Transverse colon (tissue), 4 donors: ENCODE data around the gene SIL1. TPM values are rescaled to one million over a fixed set of nuclear protein-coding genes. Genes with fewer than 3 reads are reported as not detected.

ENCODE experiments used
- DNase-seq: peaks from one replicate; pipeline ENCODE4 v3.0.0-alpha.2; 2019
- H3K27ac ChIP-seq, 4 donors: fragments of 200-600 bp; sonication (generic); 2 replicates each; pipeline ENCODE4 v1.5.1; 2016 to 2018; ENCODE audit warnings: inconsistent platforms in 4 of 4
- H3K27me3 ChIP-seq: fragments of 200-600 bp; sonication (generic); 2 replicates; pipeline ENCODE4 v1.5.1; 2017; ENCODE audit warnings: inconsistent platforms
- H3K36me3 ChIP-seq, 4 donors: fragments of 200-600 bp; sonication (generic); 2 replicates each; pipeline ENCODE4 v1.5.1; 2017 to 2019; ENCODE audit warnings: inconsistent platforms in 4 of 4
- H3K4me1 ChIP-seq, 4 donors: fragments of 200-600 bp; sonication (generic); 2 replicates each; pipeline ENCODE4 v1.5.1; 2017 to 2020; ENCODE audit warnings: inconsistent platforms in 4 of 4
- H3K4me3 ChIP-seq, 4 donors: fragments of 200-600 bp; sonication (generic); 1 replicate in 1 of 4; 2 replicates in 3 of 4; pipeline versions ENCODE4 v1.5.1 to v1.6.1; 2017 to 2019; ENCODE audit warnings: inconsistent platforms in 4 of 4
- H3K9me3 ChIP-seq, 2 donors: fragments of 200-600 bp; sonication (generic); 2 replicates each; pipeline ENCODE4 v1.5.1; 2017 to 2019; ENCODE audit warnings: inconsistent platforms in 2 of 2
- EP300 ChIP-seq: sonication (generic); formaldehyde crosslinking; IDR thresholded peaks from one replicate; pipeline ENCODE4 v1.6.1; 2017; ENCODE audit warnings: antibody characterized with exemption, low read depth
- POLR2A ChIP-seq: fragments of 450-650 bp; IDR thresholded peaks from one replicate; pipeline ENCODE4 v1.6.1; 2016; ENCODE audit warnings: antibody characterized with exemption, mild to moderate bottlenecking, moderate library complexity
- POLR2AphosphoS5 ChIP-seq, 3 donors: sonication (generic); formaldehyde crosslinking; IDR thresholded peaks; one replicate each; pipeline ENCODE4 v1.6.1; 2016; ENCODE audit warnings: antibody characterized with exemption in 3 of 3
- WGBS, 2 donors: methylation state at CpG; one replicate each; pipeline ENCODE4 v1.1.5; 2018; ENCODE audit warnings: low coverage in 1 of 2; 5-methylcytosine and 5-hydroxymethylcytosine counted together
- in situ Hi-C, 4 donors: fragments of 200-750 bp; cut with MboI; loops; one replicate each; pipeline versions ENCODE4 v1.15.0 to v1.15.1; 2017; ENCODE audit warnings: low sequenced_read_pairs in 3 of 4, low pct_ligation_motif_present in 1 of 4, low pct_unique_long_range_greater_than_20kb in 1 of 4
- intact Hi-C: fragments of 100-400 bp; cut with DNase I; formaldehyde crosslinking; loops from one replicate; pipeline ENCODE4 v1.15.1; 2023; ENCODE audit warnings: low total_unique reads
- total RNA-seq, 4 donors: library from RNA; depleted of rRNA; stranded (reverse); fragments of >200 nt; gene quantifications; one replicate each; pipeline ENCODE4 v1.1.0, GENCODE V29; 2016
- TF ChIP-seq, protein P1 (sequence below), 5 experiments: fragments of 200-600 bp in 3 of 5; fragments of 450-650 bp in 2 of 5; sonication (generic) in 3 of 5; IDR thresholded peaks; 1 replicate in 2 of 5; 2 replicates in 3 of 5; pipeline ENCODE4 v1.5.1; 2016 to 2017; ENCODE audit warnings: antibody characterized with exemption in 5 of 5, inconsistent platforms in 3 of 5, mild to moderate bottlenecking in 2 of 5, moderate library complexity in 1 of 5

The SIL1 gene
- total RNA-seq, 4 donors from 2014 or later: 11.1 to 38.1 (median 29.0) TPM

DNA sequence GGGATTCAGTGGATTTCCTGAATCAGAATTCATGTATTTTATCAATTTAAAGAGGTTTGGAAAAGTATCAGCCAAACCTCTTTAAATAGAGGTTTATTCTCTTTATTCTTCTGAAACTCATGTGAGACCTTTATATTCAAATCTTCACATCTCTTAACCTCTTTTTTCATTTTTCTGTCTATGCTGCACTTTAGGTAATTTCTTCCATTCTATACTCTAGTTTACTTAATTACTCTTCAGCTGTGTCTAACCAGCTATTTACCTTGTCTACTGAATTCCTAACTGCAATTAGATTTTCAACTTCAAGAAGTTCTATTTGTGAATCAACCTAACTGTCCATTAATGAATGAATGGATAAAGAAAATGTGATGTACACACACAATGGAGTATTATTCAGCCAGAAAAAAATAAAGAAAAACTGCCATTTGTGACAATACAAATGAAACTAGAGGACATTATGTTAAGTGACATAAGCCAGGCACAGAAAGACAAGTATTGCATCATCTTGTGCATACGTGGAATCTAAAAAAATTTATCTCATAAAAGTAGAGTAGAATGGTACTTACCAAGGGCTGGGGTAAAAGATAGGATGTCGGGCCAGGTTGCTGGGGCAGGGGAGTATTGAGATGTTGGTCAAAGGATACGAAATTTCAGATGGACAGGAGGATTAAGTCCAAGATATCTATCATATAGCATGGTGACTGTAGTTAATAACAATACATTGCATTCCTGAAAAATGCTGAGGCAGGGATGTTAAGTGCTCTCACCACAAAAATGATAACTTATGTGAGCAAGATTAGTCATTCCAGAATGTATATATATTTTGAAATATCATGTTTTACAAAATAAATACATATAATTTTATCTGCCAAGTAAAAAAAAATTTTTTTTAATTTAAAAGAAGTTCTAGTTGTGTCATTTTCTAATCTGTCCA, 193.5 kb downstream of the SIL1 start:
- intact Hi-C loops (no loop called here), in situ Hi-C loops (no loop called here)
- Histone ChIP-seq H3K27me3 (no peaks in the 10 kb centered on the region), H3K4me3 (no peak overlapping the region), H3K9me3 (no peaks in the 10 kb centered on the region), H3K36me3 (no peaks in the 10 kb centered on the region), H3K27ac (no peak overlapping the region), H3K4me1 (no peaks in the 10 kb centered on the region)
- no peak for TF ChIP-seq POLR2A
- TF ChIP-seq, protein P1, sequence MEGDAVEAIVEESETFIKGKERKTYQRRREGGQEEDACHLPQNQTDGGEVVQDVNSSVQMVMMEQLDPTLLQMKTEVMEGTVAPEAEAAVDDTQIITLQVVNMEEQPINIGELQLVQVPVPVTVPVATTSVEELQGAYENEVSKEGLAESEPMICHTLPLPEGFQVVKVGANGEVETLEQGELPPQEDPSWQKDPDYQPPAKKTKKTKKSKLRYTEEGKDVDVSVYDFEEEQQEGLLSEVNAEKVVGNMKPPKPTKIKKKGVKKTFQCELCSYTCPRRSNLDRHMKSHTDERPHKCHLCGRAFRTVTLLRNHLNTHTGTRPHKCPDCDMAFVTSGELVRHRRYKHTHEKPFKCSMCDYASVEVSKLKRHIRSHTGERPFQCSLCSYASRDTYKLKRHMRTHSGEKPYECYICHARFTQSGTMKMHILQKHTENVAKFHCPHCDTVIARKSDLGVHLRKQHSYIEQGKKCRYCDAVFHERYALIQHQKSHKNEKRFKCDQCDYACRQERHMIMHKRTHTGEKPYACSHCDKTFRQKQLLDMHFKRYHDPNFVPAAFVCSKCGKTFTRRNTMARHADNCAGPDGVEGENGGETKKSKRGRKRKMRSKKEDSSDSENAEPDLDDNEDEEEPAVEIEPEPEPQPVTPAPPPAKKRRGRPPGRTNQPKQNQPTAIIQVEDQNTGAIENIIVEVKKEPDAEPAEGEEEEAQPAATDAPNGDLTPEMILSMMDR (IDR thresholded peaks at IDR 0.05): no peak
- WGBS, 2 donors: 73 to 85% methylated on average over 3 of the region's 3 CpGs
- no peak for DNase-seq

DNA sequence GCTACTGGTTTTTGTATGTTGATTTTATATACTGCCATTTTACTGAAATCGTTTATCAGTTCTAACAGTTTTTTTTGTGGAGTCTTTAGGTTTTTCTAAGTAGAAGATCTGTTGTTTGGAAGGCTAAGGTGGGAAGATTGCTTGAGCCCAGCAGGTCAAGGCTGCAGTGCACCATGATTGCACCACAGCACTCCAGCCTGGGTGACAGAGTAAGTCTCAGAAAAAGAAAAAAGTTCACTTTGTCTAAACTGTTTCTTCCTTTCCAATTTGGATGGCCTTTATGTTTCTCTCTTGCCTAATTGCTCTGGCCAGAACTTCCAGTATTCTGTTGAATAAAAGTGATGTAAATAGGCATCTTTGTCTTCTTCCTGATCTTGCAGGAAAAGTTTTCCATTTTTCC, 198.5 kb downstream of the SIL1 start:
- 88 to 92% methylated on average over 1 of the region's 1 CpG for WGBS, 2 donors
- H3K9me3 ChIP-seq: no peaks in the 10 kb centered on the region
- H3K27me3 ChIP-seq: no peaks in the 10 kb centered on the region
- in situ Hi-C loops: no loop called here
- no peaks in the 10 kb centered on the region for H3K4me1 ChIP-seq
- no peak overlapping the region for H3K27ac ChIP-seq
- DNase-seq: no peak
- H3K36me3 ChIP-seq: no peaks in the 10 kb centered on the region
- no peak overlapping the region for H3K4me3 ChIP-seq
- intact Hi-C loops: no loop called here
- no peak for TF ChIP-seq POLR2A
- no peak for TF ChIP-seq EP300
- TF ChIP-seq, protein P1 (IDR thresholded peaks at IDR 0.05): no peak
- no peak for TF ChIP-seq POLR2AphosphoS5 (IDR thresholded peaks at IDR 0.05)

DNA sequence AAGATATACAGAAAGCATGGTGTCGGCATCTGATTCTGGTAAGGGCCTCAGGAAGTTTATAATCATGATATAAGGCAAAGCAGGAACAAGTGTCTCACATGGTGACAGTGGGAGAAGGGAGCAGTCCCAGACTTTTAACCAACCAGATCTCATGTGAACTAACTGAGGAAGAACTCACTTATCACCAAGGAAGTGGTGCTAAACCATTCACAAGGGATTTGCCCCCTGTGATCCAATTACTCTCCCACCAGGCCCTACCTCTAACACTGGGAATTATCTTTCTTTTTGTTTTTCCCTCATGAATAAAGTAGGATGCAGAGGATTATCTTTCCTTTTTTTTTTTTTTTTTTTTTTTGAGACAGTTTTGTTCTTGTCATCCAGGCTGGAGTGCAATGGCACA, 199.6 kb downstream of the SIL1 start:
- 100% methylated on average over 1 of the region's 1 CpG; no CpG with 5 or more reads in 1 of the 2 donors for WGBS, 2 donors
- no peak for DNase-seq
- H3K36me3 ChIP-seq: no peaks in the 10 kb centered on the region
- intact Hi-C loops: no loop called here
- in situ Hi-C loops: no loop called here
- H3K4me1 ChIP-seq: no peaks in the 10 kb centered on the region
- H3K27ac ChIP-seq: no peak overlapping the region
- H3K4me3 ChIP-seq: no peak overlapping the region
- H3K9me3 ChIP-seq: no peaks in the 10 kb centered on the region
- no peaks in the 10 kb centered on the region for H3K27me3 ChIP-seq
- no peak for TF ChIP-seq POLR2AphosphoS5 (IDR thresholded peaks at IDR 0.05)
- TF ChIP-seq, protein P1 (IDR thresholded peaks at IDR 0.05): no peak

DNA sequence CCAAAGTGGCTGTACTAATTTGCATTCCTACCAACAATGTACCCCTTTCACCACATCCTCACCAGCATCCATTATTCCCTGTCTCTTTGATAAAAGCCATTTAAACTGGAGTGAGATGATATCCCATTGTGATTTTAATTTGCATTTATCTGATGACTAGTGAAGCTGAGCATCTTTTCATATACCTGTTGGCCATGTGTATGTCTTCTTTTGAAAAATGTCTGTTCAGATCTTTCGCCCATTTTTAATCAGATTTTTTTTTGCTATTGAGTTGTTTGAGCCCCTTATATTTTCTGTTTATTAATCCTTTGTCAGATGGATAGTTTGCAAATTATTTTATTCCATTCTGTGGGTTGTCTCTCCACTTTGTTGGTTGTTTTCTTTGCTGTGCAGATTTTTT, 202.0 kb downstream of the SIL1 start:
- no peak for DNase-seq
- Histone ChIP-seq H3K9me3 (no peaks in the 10 kb centered on the region), H3K36me3 (no peaks in the 10 kb centered on the region), H3K4me3 (no peak overlapping the region), H3K4me1 (no peaks in the 10 kb centered on the region), H3K27ac (no peak overlapping the region), H3K27me3 (no peaks in the 10 kb centered on the region)
- intact Hi-C loops (no loop called here), in situ Hi-C loops (no loop called here)
- TF ChIP-seq EP300: no peak
- no peak for TF ChIP-seq POLR2AphosphoS5 (IDR thresholded peaks at IDR 0.05)
- TF ChIP-seq POLR2A: no peak
- TF ChIP-seq, protein P1 (IDR thresholded peaks at IDR 0.05): no peak
- 98 to 100% methylated on average over 1 of the region's 1 CpG for WGBS, 2 donors
